ENCODE measurements around the gene KCNJ10.

Gene KCNJ10

GRCh38 chr1:160021376-160022074, 48.4 kb downstream of the KCNJ10 start:
- TF ChIP-seq CTCF (IDR thresholded peaks at IDR 0.05; ENCODE audit: low read depth, low read length), result no peak
- Histone ChIP-seq H3K9me3 (ENCODE audit: severe bottlenecking) (no peaks in the 10 kb centered on the region), H3K36me3 (no peaks in the 10 kb centered on the region), H3K27ac (no peak overlapping the region), H3K4me3 (ENCODE audit: low read depth, low read length) (no peak overlapping the region), H3K27me3 (ENCODE audit: insufficient read depth, low read depth, severe bottlenecking) (peaks cover 40% of the 10 kb centered on the region)
- DNase-seq, result no peak

DNA sequence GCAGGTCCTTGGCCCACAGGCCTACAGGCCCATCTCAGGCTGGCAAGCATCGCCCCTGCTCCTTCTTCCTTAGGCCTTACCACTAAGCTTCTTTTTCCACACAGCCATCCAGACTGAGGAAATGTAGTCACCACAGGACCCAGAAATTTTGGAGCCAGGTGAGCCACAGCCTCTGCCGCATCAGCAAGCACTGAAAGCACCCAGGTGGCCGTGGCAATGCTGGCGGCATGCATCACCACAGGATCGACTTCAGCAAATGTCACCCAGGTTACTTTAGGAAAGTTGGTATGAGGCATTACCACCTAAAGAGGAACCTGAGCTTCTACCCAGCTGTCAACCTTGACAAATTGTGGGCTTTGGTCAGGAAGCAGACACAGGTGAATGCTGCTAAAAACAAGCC, 49.8 kb downstream of the KCNJ10 start:
- Histone ChIP-seq H3K9me3 (ENCODE audit: severe bottlenecking) (no peaks in the 10 kb centered on the region), H3K36me3 (no peaks in the 10 kb centered on the region), H3K4me3 (ENCODE audit: low read depth, low read length) (no peak overlapping the region), H3K27me3 (ENCODE audit: insufficient read depth, low read depth, severe bottlenecking) (peaks cover 44% of the 10 kb centered on the region), H3K27ac (no peak overlapping the region)
- no peak for DNase-seq
- TF ChIP-seq CTCF (IDR thresholded peaks at IDR 0.05; ENCODE audit: low read depth, low read length), result no peak

GRCh38 chr1:160018900-160019299, 51.1 kb downstream of the KCNJ10 start:
- no peak overlapping the region for H3K4me3 ChIP-seq (ENCODE audit: low read depth, low read length)
- no peak overlapping the region for H3K27ac ChIP-seq
- H3K27me3 ChIP-seq (ENCODE audit: insufficient read depth, low read depth, severe bottlenecking), result peaks cover 44% of the 10 kb centered on the region
- no peak for DNase-seq
- no peaks in the 10 kb centered on the region for H3K36me3 ChIP-seq
- no peaks in the 10 kb centered on the region for H3K9me3 ChIP-seq (ENCODE audit: severe bottlenecking)
- no peak for TF ChIP-seq CTCF (IDR thresholded peaks at IDR 0.05; ENCODE audit: low read depth, low read length)

DNA sequence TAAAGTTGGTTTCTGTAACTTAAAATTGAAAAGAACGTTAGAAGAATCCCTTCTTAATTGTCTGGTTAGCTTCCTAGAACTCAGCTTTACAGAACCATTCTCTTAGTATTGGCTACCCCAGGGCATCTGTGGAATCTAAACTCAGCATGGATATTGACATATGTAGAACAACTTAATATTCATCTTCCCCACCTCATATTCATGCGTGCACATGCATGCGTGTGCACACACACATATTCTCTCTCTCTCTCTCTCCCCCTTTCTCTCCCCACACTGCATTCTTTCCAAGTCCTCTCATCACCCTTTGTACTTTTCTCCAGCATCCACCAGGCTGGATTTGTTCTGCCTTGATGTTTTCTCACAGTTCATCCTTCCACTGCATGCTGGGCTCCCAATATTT, 51.6 kb downstream of the KCNJ10 start:
- Histone ChIP-seq H3K27ac (no peak overlapping the region), H3K36me3 (no peaks in the 10 kb centered on the region), H3K9me3 (ENCODE audit: severe bottlenecking) (no peaks in the 10 kb centered on the region), H3K4me3 (ENCODE audit: low read depth, low read length) (no peak overlapping the region), H3K27me3 (ENCODE audit: insufficient read depth, low read depth, severe bottlenecking) (peaks cover 44% of the 10 kb centered on the region)
- TF ChIP-seq CTCF (IDR thresholded peaks at IDR 0.05; ENCODE audit: low read depth, low read length), result no peak
- no peak for DNase-seq

- no peak overlapping the region for H3K27ac ChIP-seq
- H3K9me3 ChIP-seq (ENCODE audit: severe bottlenecking), result no peaks in the 10 kb centered on the region
- H3K4me3 ChIP-seq (ENCODE audit: low read depth, low read length), result no peak overlapping the region
- no peak for DNase-seq
- peaks cover 44% of the 10 kb centered on the region for H3K27me3 ChIP-seq (ENCODE audit: insufficient read depth, low read depth, severe bottlenecking)
- no peak for TF ChIP-seq CTCF (IDR thresholded peaks at IDR 0.05; ENCODE audit: low read depth, low read length)
- H3K36me3 ChIP-seq, result no peaks in the 10 kb centered on the region
Observed at GRCh38 chr1:160017592-160017991, 52.4 kb downstream of the KCNJ10 start.

- no peak for TF ChIP-seq CTCF (IDR thresholded peaks at IDR 0.05; ENCODE audit: low read depth, low read length)
- no peak overlapping the region for H3K4me3 ChIP-seq (ENCODE audit: low read depth, low read length)
- H3K9me3 ChIP-seq (ENCODE audit: severe bottlenecking), result no peaks in the 10 kb centered on the region
- no peak overlapping the region for H3K27ac ChIP-seq
- H3K27me3 ChIP-seq (ENCODE audit: insufficient read depth, low read depth, severe bottlenecking), result peaks cover 39% of the 10 kb centered on the region
- DNase-seq, result no peak
- no peaks in the 10 kb centered on the region for H3K36me3 ChIP-seq
Observed at GRCh38 chr1:160011781-160012180, 58.2 kb downstream of the KCNJ10 start.

All from WERI-Rb-1 (cell line).